ENCODE measurements around the gene ASB4.

DNA sequence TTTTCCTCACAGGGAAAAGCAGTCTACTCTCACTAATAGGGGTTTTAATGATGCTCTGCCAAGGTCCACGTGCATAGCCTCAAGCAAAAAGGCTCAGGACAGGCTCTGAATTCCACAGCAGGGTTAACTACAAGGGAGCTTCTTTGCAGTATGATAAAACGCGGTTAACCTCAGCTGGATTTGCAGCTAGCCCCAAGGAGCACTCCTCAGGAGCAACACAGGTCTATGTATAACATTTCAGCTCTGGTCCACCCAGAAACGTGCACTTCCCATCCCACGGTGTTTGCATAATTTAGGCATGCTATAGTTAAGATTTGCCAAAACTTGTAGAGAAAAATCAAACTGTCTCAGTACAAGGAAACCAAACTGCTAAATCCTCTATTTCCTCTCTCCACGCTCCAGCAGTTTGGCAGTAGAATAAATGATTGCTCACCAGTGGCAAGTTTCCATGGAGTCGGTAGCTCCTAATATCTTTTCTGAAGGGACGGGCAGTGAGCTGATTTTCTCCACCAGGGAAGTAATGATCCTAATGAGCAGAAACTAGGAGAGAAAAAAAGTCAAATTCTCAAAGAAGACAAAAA is 13.1 kb upstream of the ASB4 start:
- no peak for TF ChIP-seq POLR2AphosphoS5 (IDR thresholded peaks at IDR 0.05)
- no peak for TF ChIP-seq CTCF (IDR thresholded peaks at IDR 0.05 in 8 of 11, conservative IDR thresholded peaks at IDR 0.05 in 3 of 11)

Data from spleen (tissue), 7 donors.